GM12865 (cell line): ENCODE data around the gene SHISA7.

ENCODE experiments used
- DNase-seq: peaks from one replicate; pipeline ENCODE4 v3.0.0; 2010; ENCODE audit warnings: low read depth
- H3K4me3 ChIP-seq: 2 replicates; pipeline ENCODE4 v1.5.1; 2011; ENCODE audit warnings: mild to moderate bottlenecking, low read depth, low read length, control low read depth
- TF ChIP-seq, protein P1 (sequence below): IDR thresholded peaks from 2 replicates; pipeline ENCODE4 v1.5.1; 2011; ENCODE audit warnings: low read length, control low read depth, low read depth, inconsistent platforms; ENCODE audit not compliant: insufficient read depth; ENCODE audit errors: missing control alignments

The SHISA7 gene

DNA sequence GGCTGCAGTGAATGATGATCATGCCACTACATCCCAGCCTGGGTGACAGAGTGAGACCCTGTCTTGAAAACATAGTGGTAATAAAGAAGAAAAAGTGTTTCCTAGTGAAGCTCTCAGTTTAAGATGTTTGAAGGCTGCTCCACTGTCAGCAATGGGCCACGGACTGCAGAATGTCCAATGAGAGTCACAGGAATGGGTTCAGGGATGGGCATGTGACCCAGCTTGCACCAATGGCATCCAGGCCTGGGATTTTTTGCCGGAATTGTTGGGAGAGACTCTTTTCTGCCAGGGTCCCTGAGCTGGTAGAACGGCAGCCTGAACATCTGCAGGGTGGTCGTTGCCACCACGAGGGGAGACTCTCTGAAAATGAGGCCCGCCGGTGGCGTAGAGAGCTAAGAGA is 6.3 kb downstream of the SHISA7 start:
- H3K4me3 ChIP-seq = no peak overlapping the region
- TF ChIP-seq, protein P1, sequence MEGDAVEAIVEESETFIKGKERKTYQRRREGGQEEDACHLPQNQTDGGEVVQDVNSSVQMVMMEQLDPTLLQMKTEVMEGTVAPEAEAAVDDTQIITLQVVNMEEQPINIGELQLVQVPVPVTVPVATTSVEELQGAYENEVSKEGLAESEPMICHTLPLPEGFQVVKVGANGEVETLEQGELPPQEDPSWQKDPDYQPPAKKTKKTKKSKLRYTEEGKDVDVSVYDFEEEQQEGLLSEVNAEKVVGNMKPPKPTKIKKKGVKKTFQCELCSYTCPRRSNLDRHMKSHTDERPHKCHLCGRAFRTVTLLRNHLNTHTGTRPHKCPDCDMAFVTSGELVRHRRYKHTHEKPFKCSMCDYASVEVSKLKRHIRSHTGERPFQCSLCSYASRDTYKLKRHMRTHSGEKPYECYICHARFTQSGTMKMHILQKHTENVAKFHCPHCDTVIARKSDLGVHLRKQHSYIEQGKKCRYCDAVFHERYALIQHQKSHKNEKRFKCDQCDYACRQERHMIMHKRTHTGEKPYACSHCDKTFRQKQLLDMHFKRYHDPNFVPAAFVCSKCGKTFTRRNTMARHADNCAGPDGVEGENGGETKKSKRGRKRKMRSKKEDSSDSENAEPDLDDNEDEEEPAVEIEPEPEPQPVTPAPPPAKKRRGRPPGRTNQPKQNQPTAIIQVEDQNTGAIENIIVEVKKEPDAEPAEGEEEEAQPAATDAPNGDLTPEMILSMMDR = no peak

DNA sequence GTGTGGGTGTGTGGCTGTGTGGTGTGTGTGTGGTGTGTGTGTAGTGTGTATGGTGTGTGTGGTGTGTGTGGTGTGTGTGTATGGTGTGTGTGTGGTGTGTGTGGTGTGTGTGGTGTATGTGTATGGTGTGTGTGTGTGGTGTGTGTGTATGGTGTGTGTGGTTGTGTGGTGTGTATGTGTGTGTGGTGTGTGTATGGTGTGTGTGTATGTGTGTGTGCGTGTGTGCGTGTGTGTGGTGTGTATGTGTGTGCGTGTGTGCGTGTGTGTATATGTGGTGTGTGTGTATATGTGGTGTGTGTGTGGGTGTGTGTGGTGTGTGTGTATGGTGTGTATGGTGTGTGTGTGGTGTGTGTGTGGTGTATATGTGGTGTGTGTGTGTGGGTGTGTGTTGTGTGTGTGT is 8.1 kb downstream of the SHISA7 start:
- TF ChIP-seq, protein P1 = no peak
- no peak for DNase-seq
- H3K4me3 ChIP-seq = no peak overlapping the region

More for the DNA sequence above, 6.3 kb downstream of the SHISA7 start:
- no peak for DNase-seq

DNA sequence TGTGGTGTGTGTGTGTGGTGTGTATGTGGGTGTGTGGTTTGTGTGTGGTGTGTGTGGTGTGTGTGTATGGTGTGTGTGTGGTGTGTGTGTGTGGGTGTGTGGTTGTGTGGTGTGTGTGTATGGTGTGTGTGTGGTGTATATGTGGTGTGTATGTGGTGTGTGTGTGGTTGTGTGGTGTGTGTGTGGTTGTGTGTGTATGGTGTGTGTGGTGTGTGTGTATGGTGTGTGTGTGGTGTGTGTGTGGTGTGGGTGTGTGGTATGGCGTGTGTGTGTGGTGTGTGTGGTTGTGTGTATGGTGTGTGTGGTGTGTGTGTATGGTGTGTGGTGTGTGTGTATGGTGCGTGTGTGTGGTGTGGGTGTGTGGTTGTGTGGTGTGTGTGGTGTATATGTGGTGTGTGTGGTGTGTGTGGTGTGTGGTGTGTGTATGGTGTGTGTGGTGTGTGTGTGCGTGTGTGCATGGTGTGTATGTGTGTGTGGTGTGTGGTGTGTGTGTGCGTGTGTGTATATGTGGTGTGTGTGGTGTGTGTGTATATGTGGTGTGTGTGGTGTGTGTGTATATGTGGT is 8.7 kb downstream of the SHISA7 start:
- TF ChIP-seq, protein P1 = no peak
- no peak overlapping the region for H3K4me3 ChIP-seq

DNA sequence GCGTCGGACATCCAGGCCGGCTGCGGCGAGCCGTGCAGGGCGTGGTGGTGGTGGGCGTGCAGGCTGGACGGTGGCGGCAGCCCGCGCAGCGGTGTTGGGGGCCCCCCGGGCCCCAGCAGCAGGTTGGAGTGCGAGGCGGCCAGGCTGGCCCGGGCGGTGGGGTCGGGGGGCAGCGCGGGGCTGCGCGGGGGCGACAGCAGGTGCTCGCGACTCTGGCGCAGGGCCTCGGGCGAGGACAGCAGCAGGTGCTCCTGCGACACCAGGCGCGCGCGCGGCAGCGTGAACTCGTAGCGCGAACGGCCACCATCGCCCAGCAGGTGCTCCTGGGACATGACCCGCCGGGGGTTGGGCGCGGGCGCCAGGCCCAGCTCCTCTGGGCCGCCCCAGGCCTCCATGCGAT is 9.8 kb downstream of the SHISA7 start:
- TF ChIP-seq, protein P1 = no peak
- no peak overlapping the region for H3K4me3 ChIP-seq

More for the DNA sequence above, 8.7 kb downstream of the SHISA7 start:
- no peak for DNase-seq

DNA sequence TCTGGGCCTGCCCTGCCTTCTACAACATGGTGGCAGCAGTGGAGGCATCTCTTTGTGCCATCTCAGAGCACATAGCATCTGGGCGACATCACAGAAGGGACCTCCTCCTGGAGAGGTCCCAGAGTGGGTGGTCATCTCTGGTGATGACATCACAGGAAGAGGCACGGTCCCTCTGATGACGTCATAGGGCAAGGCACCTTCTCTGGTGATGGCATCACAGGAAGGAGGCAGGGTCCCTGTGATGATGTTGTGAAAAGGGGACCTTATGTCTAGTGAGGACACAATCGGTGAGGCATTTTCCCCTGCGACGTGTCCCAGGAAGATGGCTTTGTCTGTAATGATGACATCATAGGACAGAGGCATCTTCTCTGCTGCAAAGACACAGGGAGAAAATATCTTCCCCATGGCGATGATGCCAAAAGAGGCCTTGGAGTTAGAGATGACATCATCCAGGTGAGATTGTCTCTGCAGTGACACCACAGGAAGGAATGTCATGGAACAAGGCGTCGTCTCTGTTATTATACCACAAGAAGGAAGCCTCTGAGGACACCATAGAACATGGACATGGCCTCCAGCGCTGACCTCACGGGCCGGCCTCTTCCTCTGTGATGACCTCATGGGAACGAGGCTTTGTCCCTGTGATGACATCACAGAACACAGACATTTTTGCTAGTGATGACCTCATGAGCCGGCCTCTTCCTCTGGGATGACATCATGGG is 10.7 kb downstream of the SHISA7 start:
- H3K4me3 ChIP-seq = no peak overlapping the region
- DNase-seq = no peak
- TF ChIP-seq, protein P1 = no peak

More for the DNA sequence above, 9.8 kb downstream of the SHISA7 start:
- no peak for DNase-seq

DNA sequence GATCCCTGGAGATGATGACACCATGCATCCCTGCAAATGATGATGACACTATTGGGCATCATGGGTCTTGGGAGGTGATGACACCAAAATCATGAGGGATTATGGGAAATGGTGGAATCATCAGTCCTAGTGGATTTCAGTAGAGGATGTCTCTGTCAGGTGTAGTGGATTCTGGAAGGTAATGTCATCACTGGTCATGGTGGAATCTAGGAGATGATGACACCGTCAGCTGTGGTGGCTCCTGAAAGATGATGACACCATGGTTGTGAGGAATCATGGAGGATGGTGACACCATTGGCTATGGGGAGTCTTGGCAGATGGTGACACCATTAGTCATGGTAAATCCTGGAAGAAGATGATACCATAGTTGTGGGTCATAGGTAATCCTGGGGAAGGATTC is 11.9 kb downstream of the SHISA7 start:
- TF ChIP-seq, protein P1 = no peak
- no peak for DNase-seq
- no peak overlapping the region for H3K4me3 ChIP-seq

DNA sequence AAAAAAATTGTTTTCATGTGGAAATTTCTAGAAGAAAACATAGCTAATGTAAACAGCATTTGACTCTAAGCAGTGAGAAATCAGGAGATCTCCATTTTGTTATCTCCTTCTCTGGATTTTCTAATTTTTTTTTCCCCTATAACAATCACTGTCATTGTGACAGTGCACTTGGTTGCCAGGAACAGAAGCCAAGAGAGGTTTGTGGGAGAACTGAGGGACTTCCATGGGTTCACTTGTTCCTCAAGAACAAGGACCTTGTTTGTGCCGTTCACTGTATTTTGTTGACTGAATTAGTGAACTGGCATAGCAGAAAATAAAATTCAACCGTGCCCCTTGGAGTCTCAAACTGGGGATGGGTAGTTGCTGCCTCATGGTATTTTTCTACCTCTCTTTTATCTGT is 17.1 kb downstream of the SHISA7 start:
- no peak overlapping the region for H3K4me3 ChIP-seq
- TF ChIP-seq, protein P1 = no peak
- no peak for DNase-seq
